DOHH2 (cell line): ENCODE data around the gene GTSE1.

ENCODE experiments used
- H3F3A ChIP-seq: fragments of 200-600 bp; sonication (generic), shearing (Covaris generic); 2 replicates; pipeline ENCODE4 v1.6.0; 2016; ENCODE audit warnings: antibody characterized with exemption, mild to moderate bottlenecking; ENCODE audit not compliant: control insufficient read depth, insufficient read depth
- H3K27ac ChIP-seq: fragments of 200-600 bp; sonication (generic); 2 replicates; pipeline ENCODE4 v1.5.1; 2014; ENCODE audit warnings: low read depth, mild to moderate bottlenecking, low read length, moderate library complexity
- H3K27me3 ChIP-seq: fragments of 200-600 bp; sonication (generic); 2 replicates; pipeline ENCODE4 v1.6.1; 2014; ENCODE audit warnings: mild to moderate bottlenecking, low read length, mixed read lengths; ENCODE audit not compliant: control insufficient read depth
- H3K36me3 ChIP-seq: fragments of 200-600 bp; sonication (generic); 2 replicates; pipeline ENCODE4 v1.6.1; 2014; ENCODE audit warnings: mild to moderate bottlenecking, low read length, moderate library complexity, mixed read lengths; ENCODE audit not compliant: control insufficient read depth
- H3K4me1 ChIP-seq: fragments of 200-600 bp; sonication (generic); 2 replicates; pipeline ENCODE4 v1.6.1; 2014; ENCODE audit warnings: mild to moderate bottlenecking, low read length, mixed read lengths; ENCODE audit not compliant: control insufficient read depth
- H3K4me2 ChIP-seq: fragments of 200-600 bp; sonication (generic); 2 replicates; pipeline ENCODE4 v1.6.0; 2014; ENCODE audit warnings: mild to moderate bottlenecking, low read length, moderate library complexity
- H3K4me3 ChIP-seq: fragments of 200-600 bp; sonication (generic); 2 replicates; pipeline ENCODE4 v1.5.1; 2014; ENCODE audit warnings: mild to moderate bottlenecking, low read length, mixed read lengths
- H3K79me2 ChIP-seq: fragments of 200-600 bp; sonication (generic); 2 replicates; pipeline ENCODE4 v1.6.1; 2014; ENCODE audit warnings: mild to moderate bottlenecking, low read length, mixed read lengths; ENCODE audit not compliant: control insufficient read depth
- H3K9me2 ChIP-seq: fragments of 200-600 bp; sonication (generic); replicated peaks from 2 replicates; pipeline ENCODE4 v1.6.1; 2014; ENCODE audit warnings: mild to moderate bottlenecking, low read length, mixed read lengths; ENCODE audit not compliant: control insufficient read depth
- H3K9me3 ChIP-seq: fragments of 200-600 bp; sonication (generic); 2 replicates; pipeline ENCODE4 v1.6.1; 2014; ENCODE audit warnings: antibody characterized with exemption, low read length, mixed read lengths; ENCODE audit not compliant: control insufficient read depth, insufficient read depth
- H4K20me1 ChIP-seq: fragments of 200-600 bp; sonication (generic); 2 replicates; pipeline ENCODE4 v1.6.0; 2014; ENCODE audit warnings: low read depth, mild to moderate bottlenecking, antibody characterized with exemption, low read length, moderate library complexity; ENCODE audit not compliant: control insufficient read depth, insufficient read depth
- EZH2phosphoT487 ChIP-seq: fragments of 200-600 bp; sonication (generic); IDR thresholded peaks from 2 replicates; pipeline ENCODE4 v1.6.1; 2017; ENCODE audit warnings: borderline replicate concordance, mild to moderate bottlenecking, antibody characterized with exemption, low read length, moderate library complexity, mixed read lengths
- TF ChIP-seq, protein P1 (sequence below): fragments of 200-600 bp; sonication (generic); IDR thresholded peaks from one replicate; pipeline ENCODE4 v1.5.1; 2014; ENCODE audit warnings: antibody characterized with exemption, mild to moderate bottlenecking, low read depth, low read length; ENCODE audit not compliant: poor library complexity, severe bottlenecking

Gene GTSE1

GRCh38 chr22:46335201-46336118 lies 38.8 kb downstream of the GTSE1 start, which contains the start of gene TRMU:
TRMU (plus strand) TSS chr22:46335714; CDS start chr22:46335765, 51 bp downstream.
- Histone ChIP-seq H3F3A (peaks cover 21% of the 10 kb centered on the region), H4K20me1 (peaks cover 5% of the 10 kb centered on the region; the same call in 1 of the 2 replicates), H3K27me3 (no peaks in the 10 kb centered on the region), H3K4me2 (peak within 1 kb of the TSS; percentile 84), H3K36me3 (peaks cover 68% of the 10 kb centered on the region), H3K4me1 (peaks cover 14% of the 10 kb centered on the region), H3K79me2 (peaks cover 45% of the 10 kb centered on the region), H3K4me3 (peak within 1 kb of the TSS; percentile 84), H3K27ac (peak within 1 kb of the TSS; percentile 56), H3K9me2 (no peaks in the 10 kb centered on the region), H3K9me3 (no peaks in the 10 kb centered on the region)
- TF ChIP-seq, protein P1, sequence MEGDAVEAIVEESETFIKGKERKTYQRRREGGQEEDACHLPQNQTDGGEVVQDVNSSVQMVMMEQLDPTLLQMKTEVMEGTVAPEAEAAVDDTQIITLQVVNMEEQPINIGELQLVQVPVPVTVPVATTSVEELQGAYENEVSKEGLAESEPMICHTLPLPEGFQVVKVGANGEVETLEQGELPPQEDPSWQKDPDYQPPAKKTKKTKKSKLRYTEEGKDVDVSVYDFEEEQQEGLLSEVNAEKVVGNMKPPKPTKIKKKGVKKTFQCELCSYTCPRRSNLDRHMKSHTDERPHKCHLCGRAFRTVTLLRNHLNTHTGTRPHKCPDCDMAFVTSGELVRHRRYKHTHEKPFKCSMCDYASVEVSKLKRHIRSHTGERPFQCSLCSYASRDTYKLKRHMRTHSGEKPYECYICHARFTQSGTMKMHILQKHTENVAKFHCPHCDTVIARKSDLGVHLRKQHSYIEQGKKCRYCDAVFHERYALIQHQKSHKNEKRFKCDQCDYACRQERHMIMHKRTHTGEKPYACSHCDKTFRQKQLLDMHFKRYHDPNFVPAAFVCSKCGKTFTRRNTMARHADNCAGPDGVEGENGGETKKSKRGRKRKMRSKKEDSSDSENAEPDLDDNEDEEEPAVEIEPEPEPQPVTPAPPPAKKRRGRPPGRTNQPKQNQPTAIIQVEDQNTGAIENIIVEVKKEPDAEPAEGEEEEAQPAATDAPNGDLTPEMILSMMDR = no peak
- TF ChIP-seq EZH2phosphoT487 = no peak

- H3K27ac ChIP-seq = peak overlapping the region; percentile 3; the same call in 1 of the 2 replicates
- H3K9me3 ChIP-seq = no peaks in the 10 kb centered on the region
- H3K27me3 ChIP-seq = no peaks in the 10 kb centered on the region
- peaks cover 68% of the 10 kb centered on the region for H3K36me3 ChIP-seq
- H3K9me2 ChIP-seq = no peaks in the 10 kb centered on the region
- H3K4me1 ChIP-seq = peaks cover 14% of the 10 kb centered on the region
- H4K20me1 ChIP-seq = peaks cover 5% of the 10 kb centered on the region; the same call in 1 of the 2 replicates
- peak overlapping the region; percentile 84 for H3K4me3 ChIP-seq
- peaks cover 21% of the 10 kb centered on the region for H3F3A ChIP-seq
- TF ChIP-seq, protein P1 = no peak
- no peak for TF ChIP-seq EZH2phosphoT487
- H3K4me2 ChIP-seq = peak overlapping the region; percentile 84
- peaks cover 45% of the 10 kb centered on the region for H3K79me2 ChIP-seq
Observed at GRCh38 chr22:46336119-46337078, 39.7 kb downstream of the GTSE1 start.

DNA sequence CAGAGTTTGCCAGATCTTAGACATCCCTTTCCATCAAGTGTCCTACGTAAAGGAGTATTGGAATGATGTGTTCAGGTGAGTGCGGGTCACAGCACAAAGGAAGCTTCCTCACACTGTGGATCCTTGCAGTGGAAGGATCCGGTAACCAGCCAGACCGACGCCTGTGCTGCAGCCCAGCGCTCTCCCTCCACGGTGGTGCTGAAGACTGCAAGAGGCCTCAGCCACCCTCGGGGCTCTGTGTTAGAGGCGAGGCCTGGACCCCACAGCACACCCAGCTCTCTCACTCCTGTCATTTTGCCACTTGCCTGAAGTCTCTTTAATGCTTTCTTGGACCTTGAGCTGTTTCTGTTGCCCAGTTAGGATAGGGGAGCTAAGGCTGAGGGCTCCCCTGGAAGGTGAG lies 41.2 kb downstream of the GTSE1 start:
- peaks cover 45% of the 10 kb centered on the region for H3K79me2 ChIP-seq
- TF ChIP-seq EZH2phosphoT487 = no peak
- TF ChIP-seq, protein P1 = no peak
- peaks cover 14% of the 10 kb centered on the region for H3K4me1 ChIP-seq
- H3K27ac ChIP-seq = no peak overlapping the region
- no peaks in the 10 kb centered on the region for H3K9me3 ChIP-seq
- H3K4me2 ChIP-seq = peak overlapping the region; percentile 84; the same call in 1 of the 2 replicates
- no peaks in the 10 kb centered on the region for H3K27me3 ChIP-seq
- H3K4me3 ChIP-seq = no peak overlapping the region
- peaks cover 17% of the 10 kb centered on the region for H3F3A ChIP-seq
- H4K20me1 ChIP-seq = peaks cover 5% of the 10 kb centered on the region; the same call in 1 of the 2 replicates
- peaks cover 70% of the 10 kb centered on the region for H3K36me3 ChIP-seq
- H3K9me2 ChIP-seq = no peaks in the 10 kb centered on the region
